DMS 273 (cell line): ENCODE data around the gene HMX2.
"Not testable (repeated sequence)": the region's sequence is repeated elsewhere in the genome, so short reads cannot be mapped to it uniquely, and the experiment has no call there.

Experiments
- DNase-seq: peaks from one replicate; lab custom pipeline; 2025; ENCODE audit not compliant: unreplicated experiment; lab: John Stamatoyannopoulos, UW

HMX2 gene

DNA sequence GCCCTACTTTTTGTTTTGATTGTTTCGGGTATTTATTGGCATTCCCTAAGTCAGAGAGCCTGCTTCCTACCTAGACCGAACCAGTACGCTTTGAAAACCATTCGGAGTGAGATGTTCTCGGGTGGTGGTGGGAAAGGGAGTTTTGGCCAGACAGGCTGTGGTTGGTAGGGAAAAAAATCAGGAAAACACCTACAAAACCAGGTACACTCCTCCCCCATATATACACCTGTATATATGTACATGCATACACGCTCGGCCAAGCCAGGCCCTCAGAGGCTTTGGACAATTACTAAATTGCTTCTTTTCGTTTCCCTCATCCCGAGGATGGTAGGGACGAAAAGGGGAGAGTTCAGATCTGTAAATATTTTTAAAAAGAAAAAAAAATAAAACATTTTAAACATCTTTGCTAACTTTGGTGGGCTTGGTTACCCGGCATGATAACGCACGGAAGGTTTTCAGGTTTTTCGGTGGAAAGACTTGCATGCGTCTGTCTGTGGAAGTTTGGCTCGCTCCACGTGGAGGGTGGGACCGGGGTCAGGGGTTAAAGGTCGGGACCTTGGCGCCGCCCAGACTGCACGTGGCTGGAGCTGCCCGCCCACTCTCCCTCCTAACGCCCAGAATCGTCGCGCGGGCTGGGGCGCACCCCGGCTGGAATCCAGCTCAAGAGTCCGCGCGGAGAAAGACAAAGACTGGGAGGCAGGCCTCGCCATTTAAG, 2.5 kb downstream of the HMX2 start:
- DNase-seq: no peak

DNA sequence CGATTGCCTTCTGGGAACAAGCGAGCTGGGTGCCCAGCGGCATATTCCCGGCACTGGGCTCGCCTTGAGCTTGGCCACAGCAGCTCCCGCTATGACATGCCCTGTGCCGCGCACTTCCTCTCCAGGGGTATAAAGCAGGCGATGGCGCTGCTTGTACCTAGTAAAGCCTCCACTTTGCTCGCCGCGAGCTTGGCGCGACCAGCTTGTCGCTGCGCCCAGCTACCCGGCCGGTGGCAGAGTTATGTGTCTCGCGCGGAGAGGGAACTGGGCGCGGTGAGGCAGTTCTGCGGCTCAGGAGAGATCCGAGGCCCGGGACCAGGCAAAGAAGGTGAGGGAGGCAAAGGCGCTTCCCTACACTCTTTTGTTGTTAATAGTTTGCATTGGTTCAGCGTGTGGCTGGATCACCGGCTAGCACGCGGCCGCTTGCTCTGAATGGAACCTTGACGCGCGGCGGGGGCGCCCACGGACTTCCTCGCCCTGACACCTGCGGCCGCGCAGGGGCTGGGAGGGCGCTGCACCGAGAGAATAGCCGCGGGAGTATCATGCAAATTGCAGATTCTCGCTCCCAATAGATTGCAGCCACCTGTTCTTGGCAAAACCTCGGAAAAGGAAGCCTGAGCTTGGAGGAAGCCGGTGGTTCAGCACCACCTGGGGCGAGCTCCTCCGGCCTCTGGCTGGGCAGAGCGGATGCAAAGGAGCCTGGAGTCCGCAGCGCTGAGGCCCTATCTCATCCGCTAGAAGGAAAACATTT, 3.2 kb downstream of the HMX2 start:
- DNase-seq: no peak

DNA sequence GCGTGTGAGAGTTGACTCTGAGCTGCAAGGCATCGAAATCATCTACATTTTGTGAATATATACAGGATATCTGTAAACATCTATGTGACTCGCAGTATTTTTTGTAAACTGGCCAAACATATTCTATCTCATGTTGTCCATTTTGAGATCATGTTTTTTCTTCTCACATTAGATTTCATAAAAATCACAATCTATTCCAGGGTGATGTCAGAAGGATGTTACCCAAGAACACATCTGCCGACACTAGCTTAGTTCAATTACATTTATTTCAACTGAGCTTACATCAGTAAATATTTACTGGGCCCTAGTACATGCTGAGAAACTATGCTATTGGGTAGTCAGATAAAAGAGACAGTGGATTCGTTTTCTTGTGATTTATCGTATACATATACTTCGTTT, 3.8 kb downstream of the HMX2 start:
- DNase-seq: no peak

DNA sequence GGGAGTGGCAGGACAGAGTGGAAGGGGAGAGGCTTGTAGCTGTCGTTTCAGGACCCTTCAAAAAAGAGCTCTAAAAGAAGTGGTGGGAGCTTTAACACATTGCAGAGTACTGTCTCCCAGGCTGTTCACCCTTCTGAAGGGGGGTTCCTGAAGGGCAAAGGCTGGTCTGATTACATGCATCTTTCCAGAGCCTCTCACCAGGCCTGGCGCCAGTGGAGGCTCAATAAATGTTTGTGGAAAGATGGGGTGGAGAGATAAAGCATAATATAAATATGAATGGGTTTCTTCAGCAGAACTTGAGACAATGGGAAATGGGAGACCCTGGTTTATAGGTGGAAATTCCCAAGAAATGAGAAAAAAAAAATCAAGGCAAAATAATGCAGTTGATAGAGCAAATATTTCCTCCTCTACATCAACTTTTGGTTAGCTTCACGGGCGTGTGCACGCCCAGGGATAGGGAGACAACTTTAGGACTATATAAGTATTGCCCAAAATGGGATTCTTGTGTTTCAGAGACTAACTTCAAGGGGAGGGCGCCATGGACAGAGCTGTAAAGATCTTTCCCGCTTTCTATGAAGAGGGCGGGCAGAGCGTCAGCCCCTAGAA, 5.7 kb downstream of the HMX2 start:
- DNase-seq: no peak

DNA sequence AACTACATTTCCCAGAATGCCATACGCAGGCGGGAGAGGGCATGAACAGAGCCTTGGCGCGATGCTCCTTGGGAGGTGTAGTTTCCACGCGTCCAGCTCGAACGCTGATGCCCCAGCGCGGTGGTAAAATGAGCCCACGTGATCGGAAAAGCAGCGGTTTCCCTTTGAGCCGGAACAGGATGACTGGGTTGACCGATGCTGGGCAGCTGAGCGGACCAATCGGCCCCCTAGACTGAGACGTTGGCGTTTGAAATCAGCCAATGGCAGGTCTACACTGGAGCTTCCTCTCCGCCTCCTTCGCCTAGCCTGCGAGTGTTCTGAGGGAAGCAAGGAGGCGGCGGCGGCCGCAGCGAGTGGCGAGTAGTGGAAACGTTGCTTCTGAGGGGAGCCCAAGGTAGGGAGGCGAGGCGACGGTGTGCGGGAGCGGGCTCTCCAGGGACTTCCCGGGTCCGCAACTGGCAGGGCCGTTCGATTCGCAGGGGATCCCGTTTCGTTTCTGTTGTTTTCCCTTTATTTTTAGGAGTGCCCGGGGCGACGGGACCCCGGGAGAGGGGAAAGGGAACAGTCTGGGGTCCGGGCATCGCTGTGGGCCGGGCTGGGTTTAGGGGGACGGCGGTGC, 6.3 kb downstream of the HMX2 start, which contains the start of gene BUB3:
BUB3 (plus strand) TSS at position 311 of the 619 bp plus-strand sequence. CDS start 516 bp downstream, outside the sequence.
- DNase-seq: peak; percentile 99

DNA sequence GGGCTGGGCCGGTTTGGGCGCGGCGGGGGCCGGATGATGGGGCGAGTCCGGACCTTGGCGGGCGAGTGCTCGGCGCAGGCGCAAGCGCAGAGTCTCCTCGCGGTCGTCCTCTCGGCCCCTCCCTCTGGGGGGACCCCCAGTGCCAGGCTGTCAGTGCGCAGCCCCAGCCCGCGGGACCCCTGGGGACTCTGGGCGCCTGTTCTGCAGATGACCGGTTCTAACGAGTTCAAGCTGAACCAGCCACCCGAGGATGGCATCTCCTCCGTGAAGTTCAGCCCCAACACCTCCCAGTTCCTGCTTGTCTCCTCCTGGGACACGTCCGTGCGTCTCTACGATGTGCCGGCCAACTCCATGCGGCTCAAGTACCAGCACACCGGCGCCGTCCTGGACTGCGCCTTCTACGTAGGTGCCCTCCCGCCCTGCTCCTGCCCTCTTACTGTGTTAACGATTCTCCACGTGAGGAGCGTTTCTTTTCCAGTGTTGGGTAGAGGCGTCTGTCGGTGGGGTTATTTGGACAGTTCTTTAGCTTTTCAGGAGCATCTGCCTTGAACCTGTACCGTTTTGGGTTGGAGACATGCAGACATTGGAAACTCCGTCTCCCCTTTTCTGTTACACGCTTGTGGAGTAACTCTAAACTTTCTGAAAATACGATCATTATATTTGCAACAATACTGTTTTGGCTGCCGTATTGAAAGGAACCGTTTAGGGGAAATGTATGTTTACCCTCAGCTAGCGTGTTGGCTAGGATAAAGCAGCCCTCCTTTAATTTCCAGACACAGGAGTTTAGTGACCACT, 7.0 kb downstream of the HMX2 start:
- peak; percentile 69 for DNase-seq

DNA sequence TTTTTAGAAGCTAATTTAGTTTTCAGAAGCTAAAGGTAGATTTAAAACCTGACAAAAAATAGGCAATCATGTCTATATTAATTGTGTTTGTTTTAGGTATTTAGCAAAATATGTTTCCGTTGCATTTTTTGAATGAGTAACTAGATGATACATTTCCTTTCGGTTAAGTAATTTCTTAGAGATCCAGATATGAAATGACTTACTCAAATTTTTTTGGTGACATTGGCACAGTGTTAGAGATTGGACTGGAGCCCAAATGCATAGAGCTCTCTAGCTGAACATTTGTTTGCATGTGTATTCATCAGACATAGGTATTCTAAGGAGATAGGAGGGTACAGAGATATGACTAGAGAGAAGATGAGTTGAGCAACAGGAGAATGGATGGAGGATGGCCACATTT, 8.1 kb downstream of the HMX2 start:
- DNase-seq: no peak

DNA sequence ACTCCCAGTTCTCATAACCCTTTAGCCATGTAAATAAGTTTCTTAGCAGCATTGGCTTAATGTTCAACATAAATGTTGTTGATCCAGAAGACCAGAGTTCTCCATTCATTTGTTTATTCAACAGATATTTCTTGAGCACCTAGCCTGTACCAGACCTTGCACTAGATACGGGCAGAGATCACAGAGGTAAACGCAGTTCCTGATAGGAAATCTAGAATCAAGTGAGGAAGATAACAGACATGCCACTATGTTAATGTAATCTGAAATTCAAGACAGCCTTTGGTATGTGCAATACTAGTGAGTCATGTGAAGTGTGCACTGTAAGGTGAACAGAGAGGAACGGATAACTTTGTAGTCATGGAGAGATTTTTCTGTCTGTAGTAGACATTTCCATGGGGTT, 9.3 kb downstream of the HMX2 start:
- DNase-seq: no peak

DNA sequence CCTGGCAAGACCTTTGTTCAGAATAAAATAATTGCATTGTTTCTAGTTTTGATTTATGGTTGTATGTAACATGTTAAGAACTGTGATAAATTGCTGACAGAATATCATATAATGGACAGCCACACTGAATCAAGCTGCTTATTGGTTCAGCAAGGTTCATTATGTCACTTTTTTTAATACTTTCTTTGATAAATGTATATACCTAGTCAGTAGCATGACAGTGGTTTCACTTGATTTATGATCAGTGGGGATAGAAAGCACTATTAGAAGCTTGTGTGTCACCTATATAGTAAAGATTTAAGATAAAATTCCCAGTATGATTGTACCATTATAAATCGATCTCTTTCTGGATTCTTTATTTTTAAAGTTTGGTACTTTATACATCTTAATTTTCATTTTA, 10.7 kb downstream of the HMX2 start:
- DNase-seq: no peak

DNA sequence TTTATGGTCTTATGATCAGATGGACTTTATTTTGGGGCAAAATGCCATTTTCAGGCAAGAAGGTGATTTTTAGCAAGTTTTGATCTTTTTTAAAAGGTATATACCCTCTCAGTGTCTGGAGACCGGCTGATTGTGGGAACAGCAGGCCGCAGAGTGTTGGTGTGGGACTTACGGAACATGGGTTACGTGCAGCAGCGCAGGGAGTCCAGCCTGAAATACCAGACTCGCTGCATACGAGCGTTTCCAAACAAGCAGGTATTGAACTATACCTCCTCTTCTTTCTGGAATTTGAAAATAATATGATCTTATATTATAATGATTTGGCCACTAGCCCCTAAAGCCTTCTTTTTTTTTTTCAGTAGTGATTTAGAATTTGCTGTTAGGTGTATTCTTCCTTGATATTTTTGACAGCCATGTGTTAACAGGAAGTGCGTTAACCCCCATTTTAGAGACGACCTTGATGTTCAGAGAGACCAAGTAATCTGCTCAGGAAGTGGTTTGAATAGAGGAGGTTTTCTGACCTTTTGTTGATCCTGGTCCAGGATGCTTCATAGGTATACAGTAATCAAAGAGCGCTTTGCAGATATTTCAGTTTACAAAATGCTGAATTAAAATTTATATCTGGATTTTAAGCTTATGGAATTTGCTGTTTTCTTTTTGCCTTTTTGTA, 12.5 kb downstream of the HMX2 start:
- no peak for DNase-seq

DNA sequence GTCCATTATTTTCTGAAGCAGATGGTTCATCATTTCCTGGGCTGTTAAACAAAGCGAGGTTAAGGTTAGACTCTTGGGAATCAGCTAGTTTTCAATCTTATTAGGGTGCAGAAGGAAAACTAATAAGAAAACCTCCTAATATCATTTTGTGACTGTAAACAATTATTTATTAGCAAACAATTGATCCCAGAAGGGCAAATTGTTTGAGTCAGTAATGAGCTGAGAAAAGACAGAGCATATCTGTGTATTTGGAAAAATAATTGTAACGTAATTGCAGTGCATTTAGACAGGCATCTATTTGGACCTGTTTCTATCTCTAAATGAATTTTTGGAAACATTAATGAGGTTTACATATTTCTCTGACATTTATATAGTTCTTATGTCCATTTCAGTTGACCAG, 16.4 kb downstream of the HMX2 start:
- no peak for DNase-seq

DNA sequence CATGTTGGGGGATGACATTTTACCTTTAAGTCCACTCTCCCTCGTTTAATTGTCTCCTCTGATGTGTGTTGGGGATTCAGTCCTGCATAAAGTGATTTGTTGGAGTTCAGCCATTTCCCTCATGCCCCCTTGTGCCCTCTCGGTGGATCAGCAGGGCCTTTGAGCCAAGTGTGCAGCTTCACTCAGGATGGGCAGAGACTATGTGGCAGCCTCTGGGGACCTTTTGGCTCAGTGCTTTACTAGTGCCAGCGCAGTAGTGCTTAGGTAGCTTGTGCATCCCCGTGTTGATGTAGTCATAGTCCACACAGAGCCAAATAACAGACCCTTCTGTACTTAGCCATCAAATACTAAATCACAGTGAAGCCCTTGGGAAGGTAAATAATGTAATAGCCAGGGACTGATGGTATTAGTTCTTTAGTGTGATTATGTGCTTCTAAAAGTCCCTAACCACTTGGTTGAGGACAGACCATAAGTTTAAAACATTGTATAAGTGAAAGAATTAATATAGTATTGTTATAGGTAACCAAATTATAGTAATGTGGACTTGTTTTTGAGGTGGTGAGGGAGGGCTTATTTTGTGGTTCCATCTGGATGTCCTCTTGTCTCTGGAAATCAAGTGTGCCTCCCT, 17.6 kb downstream of the HMX2 start:
- DNase-seq: peak; percentile 26

DNA sequence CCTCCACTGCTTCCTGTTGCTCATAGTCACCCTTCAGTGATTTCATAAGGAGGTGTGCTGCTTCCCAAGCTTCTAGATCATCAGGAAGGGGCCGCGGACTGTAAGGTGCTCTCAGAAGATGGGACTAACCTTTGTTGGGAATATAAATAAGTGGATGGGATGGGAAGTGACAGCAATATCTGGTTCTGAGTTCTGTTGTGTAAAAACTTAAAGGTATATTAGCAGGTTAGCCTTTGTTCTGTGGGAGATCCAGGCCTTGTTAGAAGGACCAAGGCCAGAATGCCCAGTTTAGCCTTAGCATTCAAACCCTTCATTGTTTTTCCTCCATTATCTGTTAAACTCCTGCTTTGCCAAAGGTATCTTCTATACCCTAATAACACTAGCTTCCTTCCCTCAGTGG, 18.7 kb downstream of the HMX2 start:
- DNase-seq: no peak

DNA sequence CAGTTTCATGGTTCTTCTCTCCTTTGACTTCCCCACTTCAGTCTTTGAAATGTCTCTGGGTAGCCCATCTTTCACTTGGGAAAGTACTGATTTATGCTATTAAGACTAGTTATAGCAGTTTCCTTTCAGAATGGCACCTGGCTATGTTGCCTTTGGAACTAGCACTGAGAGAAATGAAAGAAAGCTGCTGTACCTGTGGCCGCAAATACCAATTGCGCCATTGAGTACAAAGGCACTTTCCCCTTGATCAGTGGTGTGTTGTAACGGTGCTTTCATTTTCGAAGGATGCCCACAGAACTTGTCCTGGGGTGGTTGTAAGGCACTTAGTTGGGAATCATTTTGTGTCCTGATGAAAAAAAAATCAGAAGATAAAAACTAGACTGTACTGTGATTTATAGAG, 23.0 kb downstream of the HMX2 start:
- DNase-seq: no peak

DNA sequence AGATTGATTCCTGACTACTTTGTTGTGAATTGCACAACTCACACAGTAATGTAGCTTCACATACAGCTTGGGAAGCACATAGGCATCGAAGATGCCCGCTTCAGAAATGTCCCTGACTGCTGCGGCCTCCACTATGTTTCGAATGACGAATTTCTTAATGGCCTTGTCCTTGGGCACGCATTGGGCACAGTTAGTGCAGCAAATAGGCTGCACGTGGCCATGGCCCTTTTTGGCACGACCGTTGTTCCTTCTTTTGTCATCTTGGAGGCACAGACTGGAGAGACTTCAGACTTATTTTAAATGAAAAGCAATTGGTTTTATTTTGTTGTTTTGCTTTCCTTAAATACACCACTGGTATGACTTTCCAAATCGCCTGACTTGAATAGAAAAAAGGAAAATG, 23.7 kb downstream of the HMX2 start:
- not testable (repeated sequence) for DNase-seq

DNA sequence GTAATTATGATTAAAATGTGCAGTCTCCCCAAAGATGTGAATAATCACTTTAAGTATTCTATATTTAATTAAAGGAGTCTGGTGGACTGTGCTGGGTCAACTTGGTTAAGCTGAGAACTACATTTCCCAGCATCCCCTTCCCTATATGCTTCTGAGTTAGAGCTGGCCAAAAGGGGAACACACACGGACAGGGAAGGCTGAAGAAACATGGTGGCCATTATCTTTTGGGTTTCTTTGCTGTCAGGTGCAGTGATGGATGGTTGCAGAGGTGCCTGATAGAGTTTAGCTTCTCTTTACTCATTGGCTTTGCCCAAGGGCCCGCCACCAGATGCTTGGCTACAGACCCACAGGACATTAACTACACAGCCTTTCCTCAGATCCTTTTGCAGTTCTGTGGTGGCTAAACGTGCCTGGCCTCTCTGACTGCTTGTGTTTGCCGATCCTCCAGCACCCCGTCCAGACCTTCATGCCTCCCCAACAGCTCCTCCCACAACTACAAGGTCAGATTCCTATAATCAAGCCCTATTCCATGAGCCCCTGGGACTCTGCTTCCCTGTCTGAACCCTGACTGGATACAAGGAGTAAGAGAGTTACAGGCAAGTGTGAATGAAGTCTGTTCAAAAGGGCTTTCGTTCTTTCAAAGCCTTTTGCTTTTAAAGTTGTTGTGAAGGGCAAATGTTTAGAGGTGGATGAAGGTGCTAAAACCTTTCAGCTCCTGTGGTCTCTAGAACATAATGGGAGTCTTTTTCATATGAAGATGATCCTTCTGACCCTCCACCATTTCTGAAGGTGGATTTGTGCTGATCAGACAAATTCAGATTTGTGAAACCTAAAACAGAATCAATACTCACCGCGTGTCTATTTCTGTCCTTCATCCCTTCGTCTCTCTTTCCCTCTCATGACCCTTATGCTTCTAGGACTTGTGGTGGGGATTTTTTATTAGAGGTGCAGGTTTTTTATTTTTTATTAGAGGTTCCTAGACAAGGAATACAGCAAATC, 27.8 kb downstream of the HMX2 start:
- DNase-seq: no peak

DNA sequence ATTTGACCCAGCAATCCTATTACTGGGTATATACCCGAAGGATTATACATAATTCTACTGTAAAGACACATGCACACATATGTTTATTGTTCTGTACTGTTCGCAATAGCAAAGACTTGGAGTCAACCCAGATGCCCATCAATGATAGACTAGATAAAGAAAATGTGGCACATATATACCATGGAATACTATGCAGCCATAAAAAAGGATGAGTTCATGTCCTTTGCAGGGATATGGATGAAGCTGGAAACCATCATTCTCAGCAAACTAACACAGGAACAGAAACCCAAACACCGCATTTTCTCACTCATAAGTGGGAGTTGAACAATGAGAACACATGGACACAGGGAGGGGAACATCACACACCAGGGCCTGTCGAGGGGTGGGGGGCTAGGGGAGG, 30.5 kb downstream of the HMX2 start:
- not testable (repeated sequence) for DNase-seq
